GM21381 (cell line): ENCODE results near the gene SCAMP1.
"Not testable (repeated sequence)": the region's sequence is repeated elsewhere in the genome, so short reads cannot be mapped to it uniquely, and the experiment has no call there.

Experiments
- ATAC-seq: cut with Tn5 transposase; IDR thresholded peaks from one replicate; pipeline ENCODE4 v1.9.1; 2021; ENCODE audit warnings: mild to moderate bottlenecking, moderate library complexity; ENCODE audit not compliant: unreplicated experiment

The SCAMP1 gene

GRCh38 chr5:78359831-78360673 is at the start of gene SCAMP1:
TSS of gene SCAMP1 (plus strand) at chr5:78360617. CDS start at chr5:78360672, 55 bp downstream.
- ATAC-seq: peak; percentile 79

- no peak for ATAC-seq
These were observed 42.9 kb upstream of the SCAMP1 start for GRCh38 chr5:78317515-78317914.

GRCh38 chr5:78318337-78318736 is 42.1 kb upstream of the SCAMP1 start:
- ATAC-seq: no peak

- ATAC-seq: no peak
These were observed 40.0 kb upstream of the SCAMP1 start for GRCh38 chr5:78320401-78320800.

- no peak for ATAC-seq
These were observed 37.2 kb upstream of the SCAMP1 start for GRCh38 chr5:78323241-78323640.

- ATAC-seq: no peak
These were observed 33.5 kb upstream of the SCAMP1 start for GRCh38 chr5:78326930-78327329.

GRCh38 chr5:78327761-78328510 is 32.5 kb upstream of the SCAMP1 start:
- ATAC-seq: no peak

GRCh38 chr5:78328585-78329173 is 31.7 kb upstream of the SCAMP1 start:
- no peak for ATAC-seq

- no peak for ATAC-seq
These were observed 28.8 kb upstream of the SCAMP1 start for GRCh38 chr5:78331523-78332080.

- ATAC-seq: no peak
These were observed 25.6 kb upstream of the SCAMP1 start for GRCh38 chr5:78334811-78335210.

- no peak for ATAC-seq
These were observed 24.4 kb upstream of the SCAMP1 start for GRCh38 chr5:78335976-78336375.

- ATAC-seq: no peak
These were observed 23.7 kb upstream of the SCAMP1 start for GRCh38 chr5:78336698-78337097.

- ATAC-seq: no peak
These were observed 20.6 kb upstream of the SCAMP1 start for GRCh38 chr5:78339617-78340436.

GRCh38 chr5:78341440-78341839 is 19.0 kb upstream of the SCAMP1 start:
- no peak for ATAC-seq

- ATAC-seq: no peak
These were observed 14.9 kb upstream of the SCAMP1 start for GRCh38 chr5:78345485-78345884.

GRCh38 chr5:78353520-78353919 is 6.9 kb upstream of the SCAMP1 start:
- no peak for ATAC-seq

- ATAC-seq: no peak
These were observed 6.2 kb upstream of the SCAMP1 start for GRCh38 chr5:78354066-78354670.

- ATAC-seq: no peak
These were observed 4.9 kb upstream of the SCAMP1 start for GRCh38 chr5:78355561-78355960.

- ATAC-seq: not testable (repeated sequence)
These were observed 974 bp upstream of the SCAMP1 start for GRCh38 chr5:78359455-78359830.

GRCh38 chr5:78360674-78360923 is 182 bp downstream of the SCAMP1 start:
- peak; percentile 19 for ATAC-seq
